WTC11 (cell line): ENCODE results near the gene ZNF485.
"Not testable (repeated sequence)": the region's sequence is repeated elsewhere in the genome, so short reads cannot be mapped to it uniquely, and the experiment has no call there.

Source experiments
- GABPB1 ChIP-seq: sonication (generic); formaldehyde crosslinking; IDR thresholded peaks from 2 replicates; pipeline ENCODE4 v1.8.1; 2023; ENCODE audit warnings: mild to moderate bottlenecking, missing genetic modification reagents
- GRHL2 ChIP-seq: fragments of 250-450 bp; sonication (Bioruptor Pico); IDR thresholded peaks from 2 replicates; pipeline ENCODE4 v1.8.0; 2022; ENCODE audit warnings: mild to moderate bottlenecking, moderate library complexity; ENCODE audit not compliant: insufficient replicate concordance, severe bottlenecking
- NFYB ChIP-seq: sonication (generic); formaldehyde crosslinking; conservative IDR thresholded peaks from 2 replicates; pipeline ENCODE4 v1.8.0; 2022; ENCODE audit warnings: low read depth, missing genetic modification reagents
- NR2C2 ChIP-seq: sonication (generic); formaldehyde crosslinking; IDR thresholded peaks from 2 replicates; pipeline ENCODE4 v1.8.0; 2022; ENCODE audit warnings: mild to moderate bottlenecking, missing genetic modification reagents
- SP1 ChIP-seq: sonication (generic); formaldehyde crosslinking; conservative IDR thresholded peaks from 2 replicates; pipeline ENCODE4 v1.8.1; 2022; ENCODE audit warnings: missing genetic modification reagents
- ZNF121 ChIP-seq: sonication (generic); formaldehyde crosslinking; IDR thresholded peaks from 2 replicates; pipeline ENCODE4 v1.8.0; 2023; ENCODE audit warnings: missing genetic modification reagents
- ZNF219 ChIP-seq: sonication (generic); formaldehyde crosslinking; IDR thresholded peaks from 2 replicates; pipeline ENCODE4 v1.8.0; 2023; ENCODE audit warnings: missing genetic modification reagents, mild to moderate bottlenecking, borderline replicate concordance
- ZNF232 ChIP-seq: sonication (generic); formaldehyde crosslinking; IDR thresholded peaks from 2 replicates; pipeline ENCODE4 v1.8.0; 2022; ENCODE audit warnings: mild to moderate bottlenecking, missing genetic modification reagents
- TF ChIP-seq, protein P1 (sequence below): sonication (generic); formaldehyde crosslinking; conservative IDR thresholded peaks from 2 replicates; pipeline ENCODE4 v1.8.1; 2022; ENCODE audit warnings: mild to moderate bottlenecking, missing genetic modification reagents
- TF ChIP-seq, protein P2 (sequence below): sonication (generic); formaldehyde crosslinking; IDR thresholded peaks from 2 replicates; pipeline ENCODE4 v1.8.0; 2022; ENCODE audit warnings: mild to moderate bottlenecking, missing genetic modification reagents
- TF ChIP-seq, protein P3 (sequence below): fragments of 200-600 bp; IDR thresholded peaks from 2 replicates; pipeline ENCODE4 v1.8.0; 2022; ENCODE audit warnings: antibody characterized with exemption
- TF ChIP-seq, protein P4 (sequence below): fragments of 250-450 bp; sonication (Bioruptor Pico); IDR thresholded peaks from 2 replicates; pipeline ENCODE4 v2.1.2; 2022; ENCODE audit warnings: mild to moderate bottlenecking, moderate library complexity
- TF ChIP-seq, protein P5 (sequence below): sonication (generic); formaldehyde crosslinking; IDR thresholded peaks from 2 replicates; pipeline ENCODE4 v1.8.1; 2022; ENCODE audit warnings: mild to moderate bottlenecking, moderate library complexity, missing genetic modification reagents
- TF ChIP-seq, protein P6 (sequence below): sonication (generic); formaldehyde crosslinking; IDR thresholded peaks from 2 replicates; pipeline ENCODE4 v1.8.1; 2023; ENCODE audit warnings: mild to moderate bottlenecking, missing genetic modification reagents

DNA sequence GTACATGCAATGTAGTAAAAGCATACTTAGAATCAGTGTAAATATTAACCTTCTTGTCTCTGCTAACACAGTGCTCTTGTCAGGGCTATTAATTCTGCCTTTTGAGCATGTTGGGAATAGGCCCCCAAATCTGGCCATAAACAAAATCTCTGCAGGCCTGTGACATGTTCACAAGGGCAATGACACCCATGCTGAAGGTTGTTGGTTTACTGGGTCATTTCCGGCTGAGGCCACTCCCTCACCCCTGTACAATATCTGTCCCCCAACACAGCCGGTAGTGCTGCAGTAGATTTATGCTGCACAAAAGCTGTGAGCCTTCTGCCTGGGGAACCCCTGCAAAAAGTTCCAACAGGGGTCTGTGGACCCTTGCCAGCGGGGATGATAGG is 19.5 kb upstream of the ZNF485 start:
- TF ChIP-seq, protein P1, sequence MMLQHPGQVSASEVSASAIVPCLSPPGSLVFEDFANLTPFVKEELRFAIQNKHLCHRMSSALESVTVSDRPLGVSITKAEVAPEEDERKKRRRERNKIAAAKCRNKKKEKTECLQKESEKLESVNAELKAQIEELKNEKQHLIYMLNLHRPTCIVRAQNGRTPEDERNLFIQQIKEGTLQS (CRISPR knock-in tag): not testable (repeated sequence)
- TF ChIP-seq, protein P2, sequence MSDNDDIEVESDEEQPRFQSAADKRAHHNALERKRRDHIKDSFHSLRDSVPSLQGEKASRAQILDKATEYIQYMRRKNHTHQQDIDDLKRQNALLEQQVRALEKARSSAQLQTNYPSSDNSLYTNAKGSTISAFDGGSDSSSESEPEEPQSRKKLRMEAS (CRISPR knock-in tag): not testable (repeated sequence)
- TF ChIP-seq, protein P3, sequence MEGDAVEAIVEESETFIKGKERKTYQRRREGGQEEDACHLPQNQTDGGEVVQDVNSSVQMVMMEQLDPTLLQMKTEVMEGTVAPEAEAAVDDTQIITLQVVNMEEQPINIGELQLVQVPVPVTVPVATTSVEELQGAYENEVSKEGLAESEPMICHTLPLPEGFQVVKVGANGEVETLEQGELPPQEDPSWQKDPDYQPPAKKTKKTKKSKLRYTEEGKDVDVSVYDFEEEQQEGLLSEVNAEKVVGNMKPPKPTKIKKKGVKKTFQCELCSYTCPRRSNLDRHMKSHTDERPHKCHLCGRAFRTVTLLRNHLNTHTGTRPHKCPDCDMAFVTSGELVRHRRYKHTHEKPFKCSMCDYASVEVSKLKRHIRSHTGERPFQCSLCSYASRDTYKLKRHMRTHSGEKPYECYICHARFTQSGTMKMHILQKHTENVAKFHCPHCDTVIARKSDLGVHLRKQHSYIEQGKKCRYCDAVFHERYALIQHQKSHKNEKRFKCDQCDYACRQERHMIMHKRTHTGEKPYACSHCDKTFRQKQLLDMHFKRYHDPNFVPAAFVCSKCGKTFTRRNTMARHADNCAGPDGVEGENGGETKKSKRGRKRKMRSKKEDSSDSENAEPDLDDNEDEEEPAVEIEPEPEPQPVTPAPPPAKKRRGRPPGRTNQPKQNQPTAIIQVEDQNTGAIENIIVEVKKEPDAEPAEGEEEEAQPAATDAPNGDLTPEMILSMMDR: not testable (repeated sequence)
- TF ChIP-seq GABPB1, SP1, ZNF121, GRHL2, ZNF232, NR2C2, NFYB, ZNF219 (CRISPR knock-in tag): not testable (repeated sequence)
- TF ChIP-seq, protein P4, sequence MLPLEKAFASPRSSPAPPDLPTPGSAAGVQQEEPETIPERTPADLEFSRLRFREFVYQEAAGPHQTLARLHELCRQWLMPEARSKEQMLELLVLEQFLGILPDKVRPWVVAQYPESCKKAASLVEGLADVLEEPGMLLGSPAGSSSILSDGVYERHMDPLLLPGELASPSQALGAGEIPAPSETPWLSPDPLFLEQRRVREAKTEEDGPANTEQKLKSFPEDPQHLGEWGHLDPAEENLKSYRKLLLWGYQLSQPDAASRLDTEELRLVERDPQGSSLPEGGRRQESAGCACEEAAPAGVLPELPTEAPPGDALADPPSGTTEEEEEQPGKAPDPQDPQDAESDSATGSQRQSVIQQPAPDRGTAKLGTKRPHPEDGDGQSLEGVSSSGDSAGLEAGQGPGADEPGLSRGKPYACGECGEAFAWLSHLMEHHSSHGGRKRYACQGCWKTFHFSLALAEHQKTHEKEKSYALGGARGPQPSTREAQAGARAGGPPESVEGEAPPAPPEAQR (CRISPR knock-in tag): not testable (repeated sequence)
- TF ChIP-seq, protein P5, sequence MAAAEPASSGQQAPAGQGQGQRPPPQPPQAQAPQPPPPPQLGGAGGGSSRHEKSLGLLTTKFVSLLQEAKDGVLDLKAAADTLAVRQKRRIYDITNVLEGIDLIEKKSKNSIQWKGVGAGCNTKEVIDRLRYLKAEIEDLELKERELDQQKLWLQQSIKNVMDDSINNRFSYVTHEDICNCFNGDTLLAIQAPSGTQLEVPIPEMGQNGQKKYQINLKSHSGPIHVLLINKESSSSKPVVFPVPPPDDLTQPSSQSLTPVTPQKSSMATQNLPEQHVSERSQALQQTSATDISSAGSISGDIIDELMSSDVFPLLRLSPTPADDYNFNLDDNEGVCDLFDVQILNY (CRISPR knock-in tag): not testable (repeated sequence)
- TF ChIP-seq, protein P6, sequence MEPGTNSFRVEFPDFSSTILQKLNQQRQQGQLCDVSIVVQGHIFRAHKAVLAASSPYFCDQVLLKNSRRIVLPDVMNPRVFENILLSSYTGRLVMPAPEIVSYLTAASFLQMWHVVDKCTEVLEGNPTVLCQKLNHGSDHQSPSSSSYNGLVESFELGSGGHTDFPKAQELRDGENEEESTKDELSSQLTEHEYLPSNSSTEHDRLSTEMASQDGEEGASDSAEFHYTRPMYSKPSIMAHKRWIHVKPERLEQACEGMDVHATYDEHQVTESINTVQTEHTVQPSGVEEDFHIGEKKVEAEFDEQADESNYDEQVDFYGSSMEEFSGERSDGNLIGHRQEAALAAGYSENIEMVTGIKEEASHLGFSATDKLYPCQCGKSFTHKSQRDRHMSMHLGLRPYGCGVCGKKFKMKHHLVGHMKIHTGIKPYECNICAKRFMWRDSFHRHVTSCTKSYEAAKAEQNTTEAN (CRISPR knock-in tag): not testable (repeated sequence)
